B cell (primary cell): ENCODE results near the gene HOXD8. TPM values are rescaled to one million over a fixed set of nuclear protein-coding genes. Genes with fewer than 3 reads are reported as not detected.

Experiments
- ATAC-seq: fragments of 200-7000 bp; cut with Tn5 transposase; one replicate; pipeline ENCODE4 v1.10.0; 2021; ENCODE audit warnings: low read depth, mild to moderate bottlenecking, moderate number of reproducible peaks, moderate library complexity
- CTCF ChIA-PET: fragments of 350-600 bp; sonication (Branson Sonifier 250); formaldehyde crosslinking; loops from one replicate; lab custom pipeline; 2021; ENCODE audit warnings: antibody characterized with exemption, inconsistent platforms; lab: Charles Lee
- POLR2A ChIA-PET: fragments of 350-600 bp; sonication (Branson Sonifier 250); formaldehyde crosslinking; loops from one replicate; lab custom pipeline; 2021; ENCODE audit warnings: antibody characterized with exemption; lab: Charles Lee
- DNase-seq: peaks from one replicate; pipeline ENCODE4 v3.0.0; 2013
- H2AFZ ChIP-seq: 2 replicates; pipeline ENCODE4 v1.6.1; 2012; ENCODE audit warnings: mild to moderate bottlenecking, low read depth, low read length; ENCODE audit not compliant: insufficient read depth, poor library complexity, severe bottlenecking
- H3K27ac ChIP-seq, 2 donors: 1 replicate in 1 of 2; 2 replicates in 1 of 2; pipeline ENCODE4 v1.5.1; 2012 to 2013; ENCODE audit warnings: low read length in 2 of 2, mild to moderate bottlenecking in 2 of 2, moderate library complexity in 1 of 2
- H3K27me3 ChIP-seq, 4 experiments: fragments of 200-600 bp in 1 of 4; sonication (generic) in 1 of 4; replicated peaks in 1 of 4; 1 replicate in 2 of 4; 2 replicates in 2 of 4; pipeline versions ENCODE4 v1.6.1 to v1.7.0; 2013 to 2016; ENCODE audit warnings: low read length in 3 of 4, mild to moderate bottlenecking in 2 of 4, mixed read lengths in 1 of 4, moderate library complexity in 1 of 4; ENCODE audit not compliant: insufficient read depth in 4 of 4, control insufficient read depth in 3 of 4; ENCODE audit errors: control extremely low read depth in 1 of 4
- H3K36me3 ChIP-seq, 2 experiments: replicated peaks in 1 of 2; 1 replicate in 1 of 2; 2 replicates in 1 of 2; pipeline versions ENCODE4 v1.6.1 to v1.7.1; 2013; ENCODE audit warnings: low read length in 1 of 2; ENCODE audit not compliant: insufficient read depth in 2 of 2, control insufficient read depth in 1 of 2; ENCODE audit errors: control extremely low read depth in 1 of 2, extremely low read depth in 1 of 2
- H3K4me1 ChIP-seq, 2 donors: fragments of 200-600 bp in 1 of 2; sonication (generic) in 1 of 2; 1 replicate in 1 of 2; 2 replicates in 1 of 2; pipeline versions ENCODE4 v1.5.1 to v1.6.1; 2013 to 2017; ENCODE audit warnings: low read length in 2 of 2; ENCODE audit not compliant: control insufficient read depth in 2 of 2, insufficient read depth in 2 of 2
- H3K4me2 ChIP-seq: replicated peaks from 2 replicates; pipeline ENCODE3; 2012; ENCODE audit warnings: mild to moderate bottlenecking, low read depth, low read length; ENCODE audit not compliant: poor library complexity, severe bottlenecking
- H3K4me3 ChIP-seq, 5 experiments: fragments of 200-600 bp in 1 of 5; sonication (generic) in 1 of 5; 1 replicate in 3 of 5; 2 replicates in 2 of 5; pipeline versions ENCODE4 v1.5.1 to v1.7.0; 2011 to 2016; ENCODE audit warnings: low read length in 4 of 5, mild to moderate bottlenecking in 4 of 5, low read depth in 2 of 5, control low read depth in 1 of 5, moderate library complexity in 1 of 5; ENCODE audit not compliant: insufficient read depth in 1 of 5; ENCODE audit errors: control extremely low read depth in 1 of 5, extremely low read depth in 1 of 5
- H3K79me2 ChIP-seq: fragments of 200-600 bp; sonication (generic); one replicate; pipeline ENCODE4 v1.6.0; 2016; ENCODE audit warnings: low read length; ENCODE audit not compliant: control insufficient read depth, insufficient read depth
- H3K9ac ChIP-seq: fragments of 200-600 bp; sonication (generic); 2 replicates; pipeline ENCODE4 v1.6.1; 2017; ENCODE audit warnings: mild to moderate bottlenecking, low read length, moderate library complexity
- H3K9me3 ChIP-seq, 3 donors: one replicate each; pipeline versions ENCODE4 v1.6.1 to v1.7.1; 2013; ENCODE audit warnings: low read length in 2 of 3; ENCODE audit not compliant: control insufficient read depth in 2 of 3, insufficient read depth in 1 of 3; ENCODE audit errors: control extremely low read depth in 1 of 3
- H4K20me1 ChIP-seq: 2 replicates; pipeline ENCODE4 v1.6.0; 2012; ENCODE audit warnings: mild to moderate bottlenecking, low read length; ENCODE audit not compliant: insufficient read depth, control insufficient read depth, poor library complexity, severe bottlenecking
- H3K27ac Mint-ChIP-seq: one replicate; pipeline ENCODE4 v1.8.0; 2021; ENCODE audit warnings: mixed read lengths
- H3K27me3 Mint-ChIP-seq: one replicate; pipeline ENCODE4 v1.8.0; 2021; ENCODE audit warnings: mixed read lengths
- H3K4me1 Mint-ChIP-seq: one replicate; pipeline ENCODE4 v1.8.0; 2021; ENCODE audit warnings: mixed read lengths
- H3K4me3 Mint-ChIP-seq: one replicate; pipeline ENCODE4 v1.8.0; 2021; ENCODE audit warnings: mixed read lengths
- H3K9me3 Mint-ChIP-seq: one replicate; pipeline ENCODE4 v1.8.0; 2022; ENCODE audit warnings: mixed read lengths; ENCODE audit not compliant: insufficient read depth
- EZH2 ChIP-seq: IDR thresholded peaks from 2 replicates; pipeline ENCODE4 v1.6.1; 2012; ENCODE audit warnings: borderline replicate concordance, low read depth, mild to moderate bottlenecking, moderate library complexity, low read length; ENCODE audit not compliant: insufficient read depth, poor library complexity, severe bottlenecking
- WGBS: methylation state at CpG from one replicate; pipeline ENCODE4 v1.1.5; 2013; ENCODE audit warnings: missing lambda C conversion rate; ENCODE audit not compliant: insufficient coverage; 5-methylcytosine and 5-hydroxymethylcytosine counted together
- intact Hi-C: fragments of 100-400 bp; cut with micrococcal nuclease; formaldehyde crosslinking; loops from one replicate; pipeline ENCODE4 v1.10.0; 2022
- polyA plus RNA-seq: library from polyadenylated mRNA; depleted of rRNA; stranded (reverse); fragments of >200 nt; gene quantifications from 2 replicates; pipeline ENCODE4 v1.2.3, GENCODE V29; 2012
- total RNA-seq, 2 donors: library from RNA; stranded (reverse); fragments of 120-200 nt in 1 of 2; gene quantifications; 1 replicate in 1 of 2; 2 replicates in 1 of 2; pipeline versions ENCODE4 v1.2.3 to v1.2.4, GENCODE V29; 2013 to 2022
- TF ChIP-seq, protein P1 (sequence below): fragments of 200-600 bp; IDR thresholded peaks from one replicate; pipeline ENCODE4 v1.8.0; 2022; ENCODE audit warnings: antibody characterized with exemption, mild to moderate bottlenecking

The HOXD8 gene
- total and polyA plus RNA-seq, 2 donors (not counting 1 experiment from before 2014, with no cell fraction given): not detected

DNA sequence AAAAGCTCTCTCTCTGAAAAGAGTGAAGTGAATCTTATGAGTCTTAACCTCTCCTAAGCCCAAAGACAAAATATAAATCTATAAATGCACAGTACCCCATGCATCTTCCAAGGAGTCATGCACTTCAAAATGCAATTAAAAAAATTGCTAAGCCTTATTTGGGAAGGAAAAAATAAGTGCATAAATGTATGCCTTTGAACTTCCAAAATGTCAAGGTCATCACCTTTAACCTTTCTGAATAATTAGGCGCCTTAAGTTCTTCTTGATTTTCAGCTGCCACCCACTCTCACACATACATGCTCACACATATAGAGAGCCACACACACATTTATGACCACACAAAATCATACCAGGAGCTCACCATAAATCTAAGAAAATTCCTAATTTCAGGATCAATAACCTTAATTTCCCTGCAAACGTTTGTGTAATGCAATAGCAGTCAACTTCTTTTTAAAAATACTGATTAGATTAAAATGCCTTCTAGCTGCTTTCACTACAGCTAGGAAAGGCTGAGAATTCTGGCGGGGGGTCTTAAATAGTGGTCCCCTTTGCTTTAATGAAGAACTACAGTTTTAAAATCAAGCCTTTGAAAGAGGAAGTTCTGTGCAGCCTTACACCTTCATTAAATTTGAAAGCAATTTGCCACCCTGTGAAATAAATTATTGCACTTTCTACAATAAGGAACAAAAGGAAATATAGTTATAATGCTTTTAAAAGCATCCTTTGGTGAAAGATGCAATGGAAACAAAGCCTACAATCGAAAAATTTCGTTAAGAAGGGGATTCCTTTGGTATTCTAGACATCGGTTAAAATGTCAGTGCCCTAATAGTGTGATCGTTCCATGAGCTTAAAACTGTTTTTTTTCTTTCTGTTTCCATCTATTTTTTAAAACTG, 18.8 kb upstream of the HOXD8 start:
- Histone ChIP-seq H3K9ac (no peak overlapping the region), H3K9me3 (peaks cover 0 to 51% (median 0%) of the 10 kb centered on the region in 3 donors), H3K4me2 (no peak overlapping the region), H2AFZ (no peak overlapping the region), H3K36me3 (no peaks in the 10 kb centered on the region), H3K27me3 (peaks cover 0 to 86% (median 65%) of the 10 kb centered on the region in 4 experiments), H3K4me3 (no peak overlapping the region), H4K20me1 (no peaks in the 10 kb centered on the region), H3K4me1 (peaks cover 3 to 19% of the 10 kb centered on the region in 2 donors), H3K27ac (no peak overlapping the region), H3K79me2 (no peaks in the 10 kb centered on the region)
- TF ChIP-seq, protein P1, sequence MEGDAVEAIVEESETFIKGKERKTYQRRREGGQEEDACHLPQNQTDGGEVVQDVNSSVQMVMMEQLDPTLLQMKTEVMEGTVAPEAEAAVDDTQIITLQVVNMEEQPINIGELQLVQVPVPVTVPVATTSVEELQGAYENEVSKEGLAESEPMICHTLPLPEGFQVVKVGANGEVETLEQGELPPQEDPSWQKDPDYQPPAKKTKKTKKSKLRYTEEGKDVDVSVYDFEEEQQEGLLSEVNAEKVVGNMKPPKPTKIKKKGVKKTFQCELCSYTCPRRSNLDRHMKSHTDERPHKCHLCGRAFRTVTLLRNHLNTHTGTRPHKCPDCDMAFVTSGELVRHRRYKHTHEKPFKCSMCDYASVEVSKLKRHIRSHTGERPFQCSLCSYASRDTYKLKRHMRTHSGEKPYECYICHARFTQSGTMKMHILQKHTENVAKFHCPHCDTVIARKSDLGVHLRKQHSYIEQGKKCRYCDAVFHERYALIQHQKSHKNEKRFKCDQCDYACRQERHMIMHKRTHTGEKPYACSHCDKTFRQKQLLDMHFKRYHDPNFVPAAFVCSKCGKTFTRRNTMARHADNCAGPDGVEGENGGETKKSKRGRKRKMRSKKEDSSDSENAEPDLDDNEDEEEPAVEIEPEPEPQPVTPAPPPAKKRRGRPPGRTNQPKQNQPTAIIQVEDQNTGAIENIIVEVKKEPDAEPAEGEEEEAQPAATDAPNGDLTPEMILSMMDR: no peak
- no peak for TF ChIP-seq EZH2
- intact Hi-C loops: no loop called here
- peak overlapping the region; percentile 2 for H3K27ac Mint-ChIP-seq
- H3K4me1 Mint-ChIP-seq: peaks cover 14% of the 10 kb centered on the region
- H3K27me3 Mint-ChIP-seq: peaks cover 76% of the 10 kb centered on the region
- CTCF ChIA-PET: interaction anchor here (0.8 to 1.9 kb wide), 6 partner anchors 8 to 444 kb away, joined by 3 to 9 read pairs (median 3); no protein-coding TSS in a partner anchor
- DNase-seq (no peak), ATAC-seq (no peak)
- H3K9me3 Mint-ChIP-seq: peaks cover 4% of the 10 kb centered on the region
- no peak overlapping the region for H3K4me3 Mint-ChIP-seq
- 29% methylated on average over 1 of the region's 7 CpGs for WGBS
- POLR2A ChIA-PET: no interaction called here

GRCh38 chr2:176111309-176111663, 18.2 kb upstream of the HOXD8 start:
- H3K9me3 ChIP-seq: peaks cover 0 to 52% (median 0%) of the 10 kb centered on the region in 3 donors
- WGBS: 3% methylated on average over 15 of the region's 16 CpGs
- ChIA-PET POLR2A (no interaction called here), CTCF (interaction anchor here (0.8 to 1.9 kb wide), 4 partner anchors 9 to 443 kb away, joined by 3 to 9 read pairs (median 4); no protein-coding TSS in a partner anchor)
- H3K4me1 Mint-ChIP-seq: peaks cover 8% of the 10 kb centered on the region
- peaks cover 4% of the 10 kb centered on the region for H3K9me3 Mint-ChIP-seq
- intact Hi-C loops: no loop called here
- H3K27me3 Mint-ChIP-seq: peaks cover 75% of the 10 kb centered on the region
- no peak overlapping the region for H3K4me2 ChIP-seq
- no peaks in the 10 kb centered on the region for H3K79me2 ChIP-seq
- ATAC-seq (no peak), DNase-seq (peak; percentile 48)
- H3K4me1 ChIP-seq: peaks cover 3 to 12% of the 10 kb centered on the region in 2 donors
- H4K20me1 ChIP-seq: no peaks in the 10 kb centered on the region
- no peak overlapping the region for H3K27ac ChIP-seq
- no peak overlapping the region for H3K4me3 Mint-ChIP-seq
- peaks cover 0 to 86% (median 64%) of the 10 kb centered on the region in 4 experiments for H3K27me3 ChIP-seq
- H3K9ac ChIP-seq: no peak overlapping the region
- no peak for TF ChIP-seq EZH2
- TF ChIP-seq, protein P1: peak; percentile 30
- H3K36me3 ChIP-seq: no peaks in the 10 kb centered on the region
- no peak overlapping the region for H3K4me3 ChIP-seq
- H3K27ac Mint-ChIP-seq: peak overlapping the region; percentile 2
- no peak overlapping the region for H2AFZ ChIP-seq
